ENCODE results near the gene ERBB4. TPM values are rescaled to one million over a fixed set of nuclear protein-coding genes. Genes with fewer than 3 reads are reported as not detected.

The ERBB4 gene
- total RNA-seq, 4 donors from 2014 or later: 1.6 to 5.7 (median 3.5) TPM

GRCh38 chr2:211860224-211860623 is 678.4 kb downstream of the ERBB4 start:
- DNase-seq (no peak), ATAC-seq (no peak)
- Histone ChIP-seq H3K27me3 (no peaks in the 10 kb centered on the region), H3K27ac (no peak overlapping the region), H3K36me3 (no peaks in the 10 kb centered on the region), H3K4me3 (no peak overlapping the region), H3K4me1 (no peaks in the 10 kb centered on the region), H3K9me3 (no peaks in the 10 kb centered on the region)
- intact Hi-C loops (cut with DNase I; ENCODE audit: low total_unique reads) (no loop called here), in situ Hi-C loops (cut with MboI; ENCODE audit: low sequenced_read_pairs in 4 of 4) (no loop called here)
- no peak for TF ChIP-seq POLR2A (IDR thresholded peaks at IDR 0.05)
- no peak for TF ChIP-seq CTCF (IDR thresholded peaks at IDR 0.05 in 4 of 5, conservative IDR thresholded peaks at IDR 0.05 in 1 of 5)

GRCh38 chr2:211854832-211855231 is 683.8 kb downstream of the ERBB4 start:
- no peak for DNase-seq
- TF ChIP-seq CTCF (IDR thresholded peaks at IDR 0.05 in 4 of 5, conservative IDR thresholded peaks at IDR 0.05 in 1 of 5): no peak
- no peak for TF ChIP-seq POLR2A (IDR thresholded peaks at IDR 0.05)
- Histone ChIP-seq H3K27ac (no peak overlapping the region), H3K4me3 (no peak overlapping the region), H3K9me3 (no peaks in the 10 kb centered on the region), H3K27me3 (no peaks in the 10 kb centered on the region), H3K36me3 (no peaks in the 10 kb centered on the region), H3K4me1 (no peaks in the 10 kb centered on the region)
- intact Hi-C loops (cut with DNase I; ENCODE audit: low total_unique reads) (no loop called here), in situ Hi-C loops (cut with MboI; ENCODE audit: low sequenced_read_pairs in 4 of 4) (no loop called here)
- no peak for ATAC-seq

- Histone ChIP-seq H3K36me3 (no peaks in the 10 kb centered on the region), H3K4me1 (no peaks in the 10 kb centered on the region), H3K4me3 (no peak overlapping the region), H3K27me3 (no peaks in the 10 kb centered on the region), H3K9me3 (no peaks in the 10 kb centered on the region), H3K27ac (no peak overlapping the region)
- in situ Hi-C loops (cut with MboI; ENCODE audit: low sequenced_read_pairs in 4 of 4) (no loop called here), intact Hi-C loops (cut with DNase I; ENCODE audit: low total_unique reads) (no loop called here)
- ATAC-seq (no peak), DNase-seq (no peak)
- no peak for TF ChIP-seq CTCF (IDR thresholded peaks at IDR 0.05 in 4 of 5, conservative IDR thresholded peaks at IDR 0.05 in 1 of 5)
- TF ChIP-seq POLR2A (IDR thresholded peaks at IDR 0.05): no peak
These were observed 691.9 kb downstream of the ERBB4 start for GRCh38 chr2:211846714-211847113.

- Histone ChIP-seq H3K36me3 (no peaks in the 10 kb centered on the region), H3K27me3 (no peaks in the 10 kb centered on the region), H3K27ac (no peak overlapping the region), H3K9me3 (no peaks in the 10 kb centered on the region), H3K4me3 (no peak overlapping the region), H3K4me1 (no peaks in the 10 kb centered on the region)
- in situ Hi-C loops (cut with MboI; ENCODE audit: low sequenced_read_pairs in 4 of 4) (no loop called here), intact Hi-C loops (cut with DNase I; ENCODE audit: low total_unique reads) (no loop called here)
- no peak for DNase-seq
- TF ChIP-seq POLR2A (IDR thresholded peaks at IDR 0.05) (no peak), CTCF (IDR thresholded peaks at IDR 0.05 in 4 of 5, conservative IDR thresholded peaks at IDR 0.05 in 1 of 5) (no peak)
- no peak for ATAC-seq
These were observed 692.6 kb downstream of the ERBB4 start for GRCh38 chr2:211846036-211846400.

- TF ChIP-seq CTCF (IDR thresholded peaks at IDR 0.05 in 4 of 5, conservative IDR thresholded peaks at IDR 0.05 in 1 of 5) (no peak), POLR2A (IDR thresholded peaks at IDR 0.05) (no peak)
- in situ Hi-C loops (cut with MboI; ENCODE audit: low sequenced_read_pairs in 4 of 4) (no loop called here), intact Hi-C loops (cut with DNase I; ENCODE audit: low total_unique reads) (no loop called here)
These were observed 693.1 kb downstream of the ERBB4 start for GRCh38 chr2:211845338-211846035.

More at GRCh38 chr2:211845338-211846035, 693.1 kb downstream of the ERBB4 start:
- H3K4me3 ChIP-seq: no peak overlapping the region
- no peaks in the 10 kb centered on the region for H3K36me3 ChIP-seq
- ATAC-seq (no peak), DNase-seq (no peak)
- H3K9me3 ChIP-seq: no peaks in the 10 kb centered on the region
- no peak overlapping the region for H3K27ac ChIP-seq
- no peaks in the 10 kb centered on the region for H3K27me3 ChIP-seq
- no peaks in the 10 kb centered on the region for H3K4me1 ChIP-seq

Measured in gastrocnemius medialis (tissue), 4 donors.